ELF-1 (cell line): ENCODE data around the gene VSIG1.

Source experiments
- DNase-seq: peaks from one replicate; pipeline ENCODE4 v3.0.0-alpha.2; 2016; ENCODE audit warnings: low read depth, low spot score

Gene VSIG1

DNA sequence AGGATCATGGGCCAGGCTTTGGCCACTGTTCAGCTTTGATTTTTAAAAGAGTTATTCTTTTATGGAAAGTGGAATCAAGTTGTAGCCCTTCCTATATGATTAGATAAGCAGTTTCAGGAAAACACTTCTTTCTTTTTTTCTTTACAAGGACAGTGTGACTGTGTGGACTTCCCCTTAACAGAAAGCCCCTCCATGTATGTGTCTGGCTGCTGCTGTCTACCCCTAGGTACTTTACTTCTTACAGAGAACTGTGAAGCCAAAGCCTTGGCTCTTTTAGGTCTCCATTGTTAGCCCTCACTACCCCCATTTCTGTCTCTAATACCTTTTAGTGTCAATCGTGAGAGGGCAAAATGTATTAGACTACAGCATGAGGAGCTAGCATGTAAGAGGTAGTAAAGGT, 19.1 kb downstream of the VSIG1 start:
- DNase-seq: no peak

DNA sequence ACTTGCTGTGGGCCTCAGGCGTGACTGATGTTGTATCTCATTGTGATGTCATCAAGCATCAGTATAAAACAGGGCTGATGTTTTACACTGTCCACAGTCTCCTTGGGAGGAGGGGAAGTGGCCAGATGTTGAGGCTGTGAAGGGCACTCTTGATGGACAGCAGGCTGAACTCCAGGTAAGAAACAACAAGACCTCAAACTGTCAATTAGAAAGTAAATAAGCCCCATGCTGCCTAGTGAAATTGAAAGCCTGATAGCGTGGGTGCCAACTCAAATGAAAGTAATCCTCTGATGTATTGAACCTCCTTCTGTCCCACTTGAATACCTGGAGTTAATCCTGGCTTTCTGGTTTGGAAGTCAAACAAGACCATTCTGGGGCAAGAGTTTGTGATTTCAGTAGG, 19.7 kb downstream of the VSIG1 start:
- DNase-seq: no peak

DNA sequence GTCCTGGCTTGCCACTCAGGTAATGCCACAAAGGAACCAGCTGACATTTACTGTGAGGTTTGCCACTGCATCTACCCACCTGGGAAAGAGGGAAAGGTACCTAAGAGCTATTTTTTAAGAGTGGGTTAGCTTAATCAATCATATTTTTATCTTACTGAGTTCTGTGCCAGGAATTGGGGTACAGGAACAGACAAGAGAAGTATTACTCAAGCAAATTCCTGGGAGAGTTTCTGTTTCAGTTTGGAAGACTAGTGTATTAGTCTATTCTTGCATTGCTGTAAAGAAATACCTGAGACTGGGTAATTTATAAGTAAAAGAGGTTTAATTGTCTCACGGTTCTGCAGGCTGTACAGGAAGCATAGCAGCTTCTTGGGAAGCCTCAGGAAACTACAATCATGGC, 23.3 kb downstream of the VSIG1 start:
- DNase-seq: no peak

DNA sequence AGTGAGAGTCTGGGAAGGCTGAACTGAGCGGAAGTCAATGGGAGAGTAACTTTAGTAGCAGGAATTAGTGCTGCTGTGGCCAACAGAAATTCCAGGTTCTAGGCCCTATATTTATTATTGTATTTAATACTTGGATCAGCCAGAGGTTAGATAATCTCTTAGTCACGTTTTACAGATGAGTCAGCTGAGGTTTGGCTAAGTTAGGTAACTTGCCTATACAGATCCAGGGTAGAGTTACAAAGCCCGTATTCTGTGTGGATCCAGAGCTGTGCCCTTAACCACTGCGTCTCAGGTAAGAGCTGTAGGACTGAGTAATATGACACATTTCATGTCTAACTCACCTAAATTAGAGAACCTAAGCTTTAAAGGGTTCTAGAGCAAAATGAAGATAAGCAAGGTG, 26.0 kb downstream of the VSIG1 start:
- no peak for DNase-seq

DNA sequence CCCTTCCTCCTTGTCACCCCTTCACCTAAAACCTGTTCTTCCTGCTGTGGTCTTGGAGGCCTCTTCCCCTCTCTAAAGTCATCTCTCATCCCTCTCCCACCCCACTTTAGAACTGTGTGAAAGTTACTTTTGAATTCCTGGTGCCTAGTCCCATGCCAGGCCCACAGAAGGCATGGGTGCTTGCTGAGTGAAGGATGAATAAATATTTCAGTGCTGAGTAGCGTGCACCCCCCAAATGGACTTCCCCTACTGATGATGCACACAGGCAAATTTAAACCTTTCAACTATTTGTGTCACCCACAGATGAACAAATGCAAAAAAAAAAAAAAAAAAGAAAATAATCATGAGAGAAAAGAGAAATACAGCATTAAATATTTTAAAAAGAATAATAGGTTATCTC, 26.7 kb downstream of the VSIG1 start:
- no peak for DNase-seq

DNA sequence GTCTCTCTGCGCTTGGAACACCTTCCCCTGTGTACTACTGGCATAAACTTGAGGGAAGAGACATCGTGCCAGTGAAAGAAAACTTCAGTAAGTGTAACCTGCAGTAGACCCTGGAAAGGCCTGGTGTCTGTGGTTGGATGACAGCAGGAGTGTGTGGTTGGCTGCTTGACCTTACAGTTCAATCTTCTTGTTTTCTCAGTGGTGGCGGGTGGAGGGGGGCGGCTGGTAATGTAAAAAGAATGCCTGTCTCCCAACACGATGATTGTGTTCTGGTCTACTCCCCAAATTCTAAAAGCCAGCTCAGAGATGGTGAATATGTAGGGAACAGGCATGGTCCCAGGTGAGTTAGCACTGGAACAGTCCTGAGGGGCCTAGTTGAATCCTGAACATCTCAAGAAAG, 27.9 kb downstream of the VSIG1 start:
- no peak for DNase-seq

DNA sequence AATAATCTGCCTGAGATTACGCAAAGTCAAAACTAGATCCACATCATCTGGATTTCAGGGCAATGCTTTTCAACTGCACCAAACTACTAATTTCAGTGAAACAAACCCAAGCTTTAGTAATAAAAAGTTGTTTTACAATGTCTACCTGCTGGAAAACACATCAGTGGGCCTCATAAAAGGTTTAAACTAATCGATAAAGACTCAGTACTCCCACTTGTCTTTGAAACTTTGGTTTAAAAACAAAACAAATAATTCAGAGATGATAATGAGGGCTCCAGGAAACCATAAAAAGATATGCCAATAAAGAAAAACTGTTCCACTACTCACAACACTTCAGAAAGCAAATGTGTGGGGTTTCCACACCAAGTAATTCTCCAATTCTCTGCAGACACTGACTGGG, 36.2 kb downstream of the VSIG1 start:
- no peak for DNase-seq

DNA sequence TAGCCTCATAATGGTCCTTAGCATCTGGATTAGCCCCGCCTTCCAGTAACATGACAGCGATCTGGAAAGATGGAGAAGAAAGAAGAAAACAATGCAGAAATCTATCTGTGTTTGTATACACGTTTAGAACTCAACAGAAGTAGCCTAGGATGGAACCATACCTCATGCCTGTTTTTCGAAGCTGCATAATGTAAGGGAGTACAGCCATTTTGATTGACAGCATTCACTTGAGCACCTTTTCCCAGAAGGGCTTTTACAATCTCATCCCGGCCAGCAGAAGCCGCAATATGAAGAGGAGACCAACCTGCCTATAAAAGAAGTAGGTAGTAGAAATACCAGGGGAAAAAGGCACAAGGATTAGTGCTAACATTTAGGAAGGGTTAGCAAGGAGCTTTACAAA, 42.9 kb downstream of the VSIG1 start:
- no peak for DNase-seq

DNA sequence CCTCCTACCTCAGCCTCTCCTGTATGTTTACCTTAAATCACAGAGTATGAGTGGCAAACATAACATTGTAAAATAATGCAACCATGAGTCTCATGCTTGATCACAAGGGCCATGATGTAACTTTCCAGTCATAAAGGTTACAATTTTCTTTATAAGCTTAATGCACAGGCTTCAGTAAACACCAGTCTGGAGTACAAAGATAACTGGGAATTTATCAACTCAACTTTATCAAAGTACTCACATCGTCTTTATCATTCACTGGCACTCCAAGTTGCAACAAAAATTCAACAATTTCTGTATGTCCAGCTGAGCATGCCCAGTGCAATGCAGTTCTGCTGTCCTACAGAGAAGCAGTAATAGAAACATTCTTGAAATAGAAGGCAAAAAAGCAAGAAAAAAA, 43.6 kb downstream of the VSIG1 start:
- no peak for DNase-seq

DNA sequence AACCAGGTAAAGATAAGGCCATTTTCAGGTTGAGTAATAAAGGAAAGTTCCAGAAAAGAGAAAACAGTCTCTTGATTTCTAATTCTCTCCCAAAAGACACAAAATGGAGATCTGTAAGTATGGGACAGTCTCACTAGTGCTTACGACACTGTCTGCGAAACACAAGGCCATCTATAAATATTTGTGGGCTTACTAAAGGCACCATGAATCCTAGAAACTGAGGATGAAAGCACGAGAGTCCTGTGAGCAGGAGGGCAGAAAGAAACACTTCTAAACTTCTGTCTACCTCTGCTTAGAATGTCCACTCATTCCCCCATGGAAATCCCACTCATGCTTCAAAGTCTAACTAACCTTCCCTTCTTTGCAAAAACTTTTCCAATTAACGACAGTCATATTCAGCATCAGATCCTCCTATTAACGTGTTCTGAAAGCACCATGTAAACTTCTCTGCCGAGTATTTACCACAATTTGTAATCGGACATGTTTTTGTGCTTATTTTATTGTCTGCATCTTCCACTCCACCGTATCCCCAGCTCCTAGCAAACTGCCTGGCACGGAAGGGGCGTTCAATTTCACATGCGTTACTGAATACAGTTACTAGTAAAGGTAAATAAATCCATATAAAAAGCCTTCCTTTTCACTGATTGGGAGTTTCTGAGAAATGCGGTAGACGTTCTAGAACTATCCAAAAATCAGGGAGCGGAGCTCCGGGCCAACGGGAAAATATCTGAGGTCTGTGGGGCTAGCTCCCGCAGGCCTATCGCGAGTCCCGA, 45.8 kb downstream of the VSIG1 start:
- DNase-seq: no peak

DNA sequence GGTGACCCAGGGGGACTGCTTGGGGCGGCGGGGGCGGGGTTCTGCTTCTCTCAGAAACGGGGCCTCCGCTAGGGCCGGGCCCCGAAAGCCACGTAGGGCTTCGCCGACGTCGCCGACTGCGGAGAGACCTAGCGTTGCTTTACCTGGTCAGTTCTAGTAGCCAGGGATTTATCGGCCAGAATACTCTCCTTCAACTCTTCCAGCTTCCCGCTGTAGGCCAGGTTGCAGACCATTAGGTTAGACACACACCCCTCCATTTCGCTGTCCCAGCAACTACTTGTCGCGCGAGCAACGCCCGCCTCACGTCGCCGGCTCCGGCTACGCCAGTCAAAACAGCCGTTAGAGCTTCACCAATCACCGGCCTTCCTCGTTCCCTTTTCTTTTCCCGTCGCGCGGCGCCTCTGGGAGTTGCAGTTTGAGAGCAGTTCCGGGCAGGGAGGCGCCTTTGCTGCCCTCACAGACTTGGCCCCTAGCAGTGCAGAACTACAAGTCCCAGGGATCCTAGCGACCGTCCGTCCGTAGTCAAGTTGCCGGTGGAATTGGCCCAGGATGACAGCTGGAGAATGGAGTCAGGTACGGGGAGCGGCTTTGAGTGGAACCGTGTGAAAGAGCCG, 46.5 kb downstream of the VSIG1 start, which contains the start of the genes ATG4A and PSMD10:
TSS of gene ATG4A (plus strand) at position 515 of the 614 bp plus-strand sequence. CDS start at position 564, 49 bp downstream.
TSS of gene PSMD10 (minus strand) at position 279 of the 614 bp plus-strand sequence. CDS start at position 257, 22 bp downstream.
- peak; percentile 99 for DNase-seq

DNA sequence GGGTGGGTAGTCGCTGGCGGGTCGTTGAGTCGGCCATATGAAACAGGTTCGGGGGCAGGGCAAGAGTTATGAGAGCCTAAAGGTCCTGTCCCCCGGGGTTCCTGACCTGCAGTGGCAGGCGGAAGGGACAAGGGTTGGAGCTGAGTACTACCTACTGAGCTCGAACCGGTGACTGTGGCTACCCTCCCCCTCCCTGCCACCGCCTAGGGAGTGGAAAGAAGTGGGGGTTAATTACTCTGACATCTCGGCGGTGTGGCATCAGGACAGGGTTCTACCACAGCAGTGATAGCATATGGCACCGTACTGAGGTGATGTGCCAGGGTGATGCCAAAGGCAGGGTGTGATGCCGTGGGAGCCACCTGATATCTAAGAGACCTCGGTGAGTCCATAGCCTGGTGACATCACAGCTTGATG, 47.0 kb downstream of the VSIG1 start:
- DNase-seq: no peak

DNA sequence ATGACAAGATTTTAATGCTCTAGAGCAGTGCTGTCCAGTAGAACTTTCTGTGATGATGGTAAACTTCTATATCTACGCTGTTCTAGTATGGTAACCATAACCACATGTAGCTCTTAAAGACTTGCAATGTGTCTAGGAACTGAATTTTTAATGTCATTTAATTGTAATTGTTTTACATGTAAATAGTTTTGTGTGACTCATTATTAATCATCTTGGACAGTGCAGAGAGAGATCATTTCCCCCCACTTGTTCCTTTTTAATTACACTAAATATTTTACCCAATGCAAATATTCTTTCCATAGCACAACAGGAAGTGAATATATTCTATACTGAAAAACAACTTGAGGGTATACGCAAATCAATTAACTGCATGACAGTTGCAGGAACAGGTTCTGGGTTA, 52.5 kb downstream of the VSIG1 start:
- DNase-seq: no peak

DNA sequence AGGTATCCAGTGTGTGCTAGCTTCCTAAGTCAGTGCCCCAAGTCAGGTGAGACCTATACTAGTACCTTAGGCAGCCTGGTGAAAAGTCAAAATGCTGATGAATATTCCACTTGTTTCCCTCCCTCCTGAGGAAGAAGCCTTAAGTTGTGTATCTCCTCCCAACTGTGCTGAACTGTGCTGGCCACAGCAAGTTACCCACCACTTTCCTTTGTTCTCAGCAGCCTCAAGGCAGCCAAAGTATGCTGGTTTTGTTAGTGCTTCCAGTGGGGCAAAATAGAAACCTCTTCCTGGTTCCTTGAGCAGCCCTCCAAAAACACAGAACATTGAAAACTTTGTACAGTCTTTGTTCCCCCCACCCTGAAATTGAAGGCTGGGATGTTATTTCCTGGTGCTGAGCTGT, 60.6 kb downstream of the VSIG1 start:
- DNase-seq: peak; percentile 53

DNA sequence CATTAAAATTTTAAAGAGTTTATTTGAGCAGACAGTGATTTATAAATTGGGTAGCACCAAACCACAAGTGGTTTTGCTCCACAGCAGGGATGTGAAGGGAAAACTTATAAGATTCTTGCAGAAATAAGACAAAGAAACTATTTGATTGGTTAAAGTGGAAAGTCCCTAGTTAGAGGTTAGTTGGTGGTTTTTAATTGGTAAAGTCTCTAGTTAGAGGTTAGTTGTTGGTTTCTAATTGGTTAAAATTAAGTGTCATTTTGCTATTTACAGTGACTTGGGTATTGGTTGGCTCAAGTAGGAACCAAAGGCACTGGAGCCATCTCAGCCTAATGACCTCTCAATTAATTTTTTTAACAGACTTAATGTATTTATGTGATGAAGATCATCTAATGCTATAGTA, 69.7 kb downstream of the VSIG1 start:
- DNase-seq: no peak

DNA sequence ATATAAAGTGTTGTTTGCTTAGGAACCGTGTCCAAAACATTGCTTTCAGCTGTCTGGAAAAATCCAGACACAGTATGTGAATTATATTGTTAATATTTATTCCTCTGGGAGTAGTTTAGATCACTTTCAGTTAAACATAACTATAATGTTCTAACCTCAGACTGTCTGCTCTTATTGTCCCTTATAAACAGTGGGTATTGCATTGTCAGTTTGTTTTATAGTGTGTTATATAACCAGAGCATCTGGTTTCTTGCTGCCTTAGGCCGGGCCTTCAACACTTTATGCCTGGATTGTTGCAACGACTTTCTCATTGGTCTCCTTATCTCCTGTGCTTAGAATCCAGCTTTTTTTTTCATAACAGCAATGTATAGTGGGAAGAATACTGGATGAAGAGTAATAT, 73.1 kb downstream of the VSIG1 start:
- no peak for DNase-seq

DNA sequence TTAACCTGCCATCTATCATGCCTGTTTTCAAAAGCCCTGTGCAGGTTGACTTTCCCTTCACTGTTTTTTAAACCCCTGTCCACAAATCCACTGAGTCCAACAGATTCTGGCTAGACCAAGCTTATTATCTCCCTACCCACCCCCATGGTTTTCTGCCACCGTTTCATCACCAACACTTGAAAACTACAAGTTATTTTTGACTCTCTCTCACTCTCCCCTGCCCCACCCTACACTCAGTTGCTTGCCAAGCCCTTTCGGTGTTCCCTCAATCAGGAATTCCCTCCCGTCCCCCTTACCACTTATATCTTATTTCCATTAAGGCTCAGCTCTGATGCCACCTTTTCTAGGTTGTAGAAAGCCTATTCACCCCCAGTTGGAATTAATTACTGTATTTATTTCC, 76.4 kb downstream of the VSIG1 start:
- no peak for DNase-seq

DNA sequence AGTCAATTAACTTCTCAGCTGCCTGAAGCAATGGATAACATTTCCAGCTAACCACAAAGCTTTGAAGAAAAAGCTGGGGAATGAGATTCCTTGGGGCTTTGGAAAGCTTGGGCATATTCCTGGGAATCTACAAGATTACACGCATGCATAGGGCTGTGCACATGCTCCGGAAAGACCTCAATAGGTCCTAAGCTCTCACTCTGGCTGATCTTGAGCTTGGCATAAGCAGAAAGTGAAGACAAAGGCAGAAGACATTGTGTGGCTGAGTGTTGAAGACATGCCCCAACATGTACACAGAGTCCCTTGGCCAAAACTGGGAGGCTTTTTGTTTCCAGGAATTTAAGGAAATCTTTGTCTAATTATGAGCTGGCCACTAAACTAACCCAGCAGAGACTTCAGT, 77.9 kb downstream of the VSIG1 start:
- DNase-seq: peak; percentile 56

DNA sequence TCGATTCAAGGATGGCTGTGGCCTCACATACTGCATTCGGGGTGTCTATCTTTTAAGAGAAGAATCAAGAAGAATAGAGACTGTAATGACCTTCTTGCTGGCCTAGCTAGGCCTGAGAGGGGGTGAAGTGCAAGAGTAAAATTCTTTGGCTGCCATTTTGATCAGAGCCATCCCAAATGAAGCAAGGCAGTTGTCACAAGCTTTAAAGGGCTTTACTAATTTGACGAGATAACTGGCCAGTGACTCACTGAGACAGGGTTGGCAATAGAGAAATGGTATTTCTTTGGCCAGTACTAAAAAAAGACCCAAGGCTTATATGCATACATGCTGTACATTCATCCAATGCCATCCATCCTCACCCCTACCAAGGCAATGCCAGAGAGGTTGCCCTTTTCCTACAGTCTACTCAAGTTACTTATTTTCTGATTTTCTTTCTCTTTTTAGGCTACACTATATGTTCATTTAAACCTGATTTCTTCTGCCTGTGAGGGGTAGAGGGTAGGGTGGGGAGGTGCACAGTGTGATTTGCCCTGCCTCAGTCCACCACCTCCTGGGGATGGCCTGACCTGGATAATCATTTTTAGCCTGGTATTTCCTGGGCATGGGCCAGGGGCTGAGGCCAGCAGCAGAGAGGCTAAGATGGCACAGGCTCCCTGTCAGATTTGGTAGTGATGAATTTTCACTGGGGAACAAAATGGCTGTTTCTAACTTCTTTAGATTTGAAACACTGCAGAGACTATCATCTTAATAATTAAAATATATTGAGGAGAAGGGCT, 78.9 kb downstream of the VSIG1 start:
- DNase-seq: no peak

DNA sequence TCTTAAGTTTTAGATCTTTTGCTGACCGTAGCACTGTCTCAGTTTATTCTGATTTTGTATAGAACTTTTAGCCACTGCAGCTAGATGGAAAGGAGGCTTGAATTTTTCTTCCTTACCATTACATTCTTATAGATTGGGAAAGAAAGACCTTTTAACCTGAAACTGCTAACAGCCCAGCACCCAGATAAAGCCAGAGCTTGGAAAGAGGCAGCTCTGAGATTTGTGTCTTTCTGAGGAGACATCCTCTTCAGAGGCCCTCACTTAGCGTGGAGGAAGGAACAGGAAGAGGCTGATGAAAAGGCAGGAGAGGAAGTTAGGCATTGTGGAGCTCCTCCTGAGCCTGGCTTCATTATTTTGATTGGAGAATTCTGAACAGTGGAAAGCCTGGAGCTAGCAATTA, 81.8 kb downstream of the VSIG1 start:
- DNase-seq: peak; percentile 12

DNA sequence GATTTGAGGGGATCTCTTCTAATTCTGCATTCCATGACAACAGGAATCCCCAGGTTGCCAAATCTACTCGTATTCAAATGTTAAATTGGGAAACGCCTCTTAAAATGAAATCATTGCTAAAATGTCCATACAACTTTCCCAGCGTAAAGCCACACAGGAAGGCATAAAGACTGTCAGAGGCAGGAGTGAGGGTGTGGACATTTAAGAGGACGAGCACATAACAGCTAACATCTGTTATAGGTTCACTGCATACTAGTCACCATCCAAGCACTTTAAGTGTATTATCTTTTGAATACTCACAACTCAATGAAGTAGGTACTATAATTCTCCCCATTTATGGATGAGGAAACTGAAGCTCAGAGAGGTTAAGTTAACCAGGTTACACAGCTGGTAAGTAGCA, 82.3 kb downstream of the VSIG1 start:
- no peak for DNase-seq
